GM18868 (cell line): ENCODE results near the gene REC114.
"Not testable (repeated sequence)": the region's sequence is repeated elsewhere in the genome, so short reads cannot be mapped to it uniquely, and the experiment has no call there.

Experiments
- ATAC-seq: cut with Tn5 transposase; IDR thresholded peaks from one replicate; pipeline ENCODE4 v1.9.1; 2021; ENCODE audit warnings: mild to moderate bottlenecking, moderate library complexity; ENCODE audit not compliant: unreplicated experiment

Gene REC114

GRCh38 chr15:73442968-73443367 lies at the start of gene REC114:
Gene REC114, plus strand, starts transcription at chr15:73443164. Its CDS starts 22 bp downstream, at chr15:73443186.
- ATAC-seq, result no peak

GRCh38 chr15:73393336-73393735 lies 49.6 kb upstream of the REC114 start:
- ATAC-seq, result no peak

- no peak for ATAC-seq
Observed at GRCh38 chr15:73394782-73395181, 48.2 kb upstream of the REC114 start.

- ATAC-seq, result no peak
Observed at GRCh38 chr15:73395671-73396070, 47.3 kb upstream of the REC114 start.

GRCh38 chr15:73397461-73397860 lies 45.5 kb upstream of the REC114 start:
- no peak for ATAC-seq

GRCh38 chr15:73398861-73399260 lies 44.1 kb upstream of the REC114 start:
- no peak for ATAC-seq

- not testable (repeated sequence) for ATAC-seq
Observed at GRCh38 chr15:73400222-73400621, 42.7 kb upstream of the REC114 start.

- no peak for ATAC-seq
Observed at GRCh38 chr15:73403171-73403570, 39.8 kb upstream of the REC114 start.

GRCh38 chr15:73414876-73415275 lies 28.1 kb upstream of the REC114 start:
- ATAC-seq, result no peak

- ATAC-seq, result no peak
Observed at GRCh38 chr15:73424506-73424905, 18.5 kb upstream of the REC114 start.

- no peak for ATAC-seq
Observed at GRCh38 chr15:73425510-73425909, 17.5 kb upstream of the REC114 start.

GRCh38 chr15:73426323-73426994 lies 16.5 kb upstream of the REC114 start:
- ATAC-seq, result no peak

- ATAC-seq, result not testable (repeated sequence)
Observed at GRCh38 chr15:73431329-73431728, 11.6 kb upstream of the REC114 start.

GRCh38 chr15:73433873-73434272 lies 9.1 kb upstream of the REC114 start:
- no peak for ATAC-seq

- ATAC-seq, result no peak
Observed at GRCh38 chr15:73436613-73437012, 6.4 kb upstream of the REC114 start.

- no peak for ATAC-seq
Observed at GRCh38 chr15:73437543-73438109, 5.3 kb upstream of the REC114 start.

GRCh38 chr15:73438651-73439050 lies 4.3 kb upstream of the REC114 start:
- no peak for ATAC-seq

- no peak for ATAC-seq
Observed at GRCh38 chr15:73440571-73440970, 2.4 kb upstream of the REC114 start.

GRCh38 chr15:73442421-73442820 lies 543 bp upstream of the REC114 start:
- ATAC-seq, result no peak

- ATAC-seq, result not testable (repeated sequence)
Observed at GRCh38 chr15:73447471-73447870, 4.5 kb downstream of the REC114 start.

- ATAC-seq, result not testable (repeated sequence)
Observed at GRCh38 chr15:73448158-73448758, 5.3 kb downstream of the REC114 start.

- ATAC-seq, result not testable (repeated sequence)
Observed at GRCh38 chr15:73449980-73450379, 7.0 kb downstream of the REC114 start.
